ENCODE data around the gene ZNF516.
A peak's percentile ranks its signal among the peaks of the same experiment; 100 is the strongest.

Gene ZNF516

GRCh38 chr18:76398896-76399612 lies 96.0 kb downstream of the ZNF516 start:
- DNase-seq (ENCODE audit: low spot score): no peak
- Histone ChIP-seq H3K4me1 (ENCODE audit: insufficient read depth, poor library complexity, severe bottlenecking) (peaks cover 4% of the 10 kb centered on the region), H3K27me3 (ENCODE audit: insufficient read depth, poor library complexity, severe bottlenecking) (no peaks in the 10 kb centered on the region), H3K36me3 (ENCODE audit: low read depth) (no peaks in the 10 kb centered on the region), H3K27ac (ENCODE audit: poor library complexity, severe bottlenecking) (no peak overlapping the region), H3K4me3 (ENCODE audit: severe bottlenecking) (no peak overlapping the region), H3K9me3 (ENCODE audit: severe bottlenecking) (no peaks in the 10 kb centered on the region)
- peak; percentile 80 for ATAC-seq (ENCODE audit: low read depth)
- TF ChIP-seq CTCF (IDR thresholded peaks at IDR 0.05; ENCODE audit: poor library complexity, severe bottlenecking): peak; percentile 96

- Histone ChIP-seq H3K27ac (ENCODE audit: poor library complexity, severe bottlenecking) (no peak overlapping the region), H3K36me3 (ENCODE audit: low read depth) (no peaks in the 10 kb centered on the region), H3K27me3 (ENCODE audit: insufficient read depth, poor library complexity, severe bottlenecking) (no peaks in the 10 kb centered on the region), H3K9me3 (ENCODE audit: severe bottlenecking) (no peaks in the 10 kb centered on the region), H3K4me3 (ENCODE audit: severe bottlenecking) (no peak overlapping the region), H3K4me1 (ENCODE audit: insufficient read depth, poor library complexity, severe bottlenecking) (peaks cover 4% of the 10 kb centered on the region)
- ATAC-seq (ENCODE audit: low read depth): no peak
- no peak for TF ChIP-seq CTCF (IDR thresholded peaks at IDR 0.05; ENCODE audit: poor library complexity, severe bottlenecking)
- no peak for DNase-seq (ENCODE audit: low spot score)
Measured at GRCh38 chr18:76398295-76398694, 96.7 kb downstream of the ZNF516 start.

GRCh38 chr18:76397631-76398030 lies 97.4 kb downstream of the ZNF516 start:
- Histone ChIP-seq H3K36me3 (ENCODE audit: low read depth) (no peaks in the 10 kb centered on the region), H3K4me3 (ENCODE audit: severe bottlenecking) (no peak overlapping the region), H3K9me3 (ENCODE audit: severe bottlenecking) (no peaks in the 10 kb centered on the region), H3K27me3 (ENCODE audit: insufficient read depth, poor library complexity, severe bottlenecking) (no peaks in the 10 kb centered on the region), H3K4me1 (ENCODE audit: insufficient read depth, poor library complexity, severe bottlenecking) (peaks cover 4% of the 10 kb centered on the region), H3K27ac (ENCODE audit: poor library complexity, severe bottlenecking) (no peak overlapping the region)
- no peak for TF ChIP-seq CTCF (IDR thresholded peaks at IDR 0.05; ENCODE audit: poor library complexity, severe bottlenecking)
- DNase-seq (ENCODE audit: low spot score): no peak
- no peak for ATAC-seq (ENCODE audit: low read depth)

- DNase-seq (ENCODE audit: low spot score): no peak
- no peak for TF ChIP-seq CTCF (IDR thresholded peaks at IDR 0.05; ENCODE audit: poor library complexity, severe bottlenecking)
- Histone ChIP-seq H3K9me3 (ENCODE audit: severe bottlenecking) (no peaks in the 10 kb centered on the region), H3K27me3 (ENCODE audit: insufficient read depth, poor library complexity, severe bottlenecking) (no peaks in the 10 kb centered on the region), H3K36me3 (ENCODE audit: low read depth) (no peaks in the 10 kb centered on the region), H3K27ac (ENCODE audit: poor library complexity, severe bottlenecking) (no peak overlapping the region), H3K4me1 (ENCODE audit: insufficient read depth, poor library complexity, severe bottlenecking) (peaks cover 4% of the 10 kb centered on the region), H3K4me3 (ENCODE audit: severe bottlenecking) (no peak overlapping the region)
- ATAC-seq (ENCODE audit: low read depth): no peak
Measured at GRCh38 chr18:76396792-76397191, 98.2 kb downstream of the ZNF516 start.

- ATAC-seq (ENCODE audit: low read depth): no peak
- Histone ChIP-seq H3K27me3 (ENCODE audit: insufficient read depth, poor library complexity, severe bottlenecking) (no peaks in the 10 kb centered on the region), H3K4me3 (ENCODE audit: severe bottlenecking) (no peak overlapping the region), H3K36me3 (ENCODE audit: low read depth) (no peaks in the 10 kb centered on the region), H3K4me1 (ENCODE audit: insufficient read depth, poor library complexity, severe bottlenecking) (peaks cover 4% of the 10 kb centered on the region), H3K27ac (ENCODE audit: poor library complexity, severe bottlenecking) (no peak overlapping the region), H3K9me3 (ENCODE audit: severe bottlenecking) (no peaks in the 10 kb centered on the region)
- no peak for DNase-seq (ENCODE audit: low spot score)
- TF ChIP-seq CTCF (IDR thresholded peaks at IDR 0.05; ENCODE audit: poor library complexity, severe bottlenecking): no peak
Measured at GRCh38 chr18:76395609-76396008, 99.4 kb downstream of the ZNF516 start.

All from RWPE2 (cell line).